OCI-LY1 (cell line): Measurements from ENCODE around the gene MRPL38.

Experiments
- EZH2 ChIP-seq: fragments of 200-600 bp; sonication (generic), shearing (Covaris generic); IDR thresholded peaks from 2 replicates; pipeline ENCODE4 v1.8.0; 2017; ENCODE audit warnings: borderline replicate concordance, mixed run types, mild to moderate bottlenecking, antibody characterized with exemption, low read length, moderate library complexity, mixed read lengths
- TF ChIP-seq, protein P1 (sequence below): fragments of 200-600 bp; sonication (generic), shearing (Covaris generic); IDR thresholded peaks from 2 replicates; pipeline ENCODE4 v1.5.1; 2017; ENCODE audit warnings: mild to moderate bottlenecking, antibody characterized with exemption, low read length, moderate library complexity, mixed read lengths

DNA sequence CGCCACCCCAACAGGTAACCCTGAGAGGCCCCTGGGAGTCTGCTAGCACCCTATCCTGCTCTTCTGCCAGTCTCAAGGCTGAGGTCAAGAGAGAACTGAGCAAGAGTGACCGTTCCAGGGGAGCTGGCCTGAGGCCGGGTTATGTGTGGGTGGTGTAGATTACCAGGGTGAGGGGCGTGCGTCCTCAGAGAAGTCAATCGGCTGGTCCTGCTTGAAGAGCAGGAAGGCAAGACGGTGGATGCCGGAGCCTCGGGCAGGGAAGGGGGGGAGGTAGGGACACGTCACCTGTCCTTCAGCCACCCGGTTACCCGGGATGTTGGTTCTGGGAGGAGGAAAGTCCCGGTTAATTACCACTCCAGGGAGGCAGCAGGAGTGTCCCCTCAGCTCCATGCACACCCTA lies 5.3 kb downstream of the MRPL38 start:
- TF ChIP-seq, protein P1, sequence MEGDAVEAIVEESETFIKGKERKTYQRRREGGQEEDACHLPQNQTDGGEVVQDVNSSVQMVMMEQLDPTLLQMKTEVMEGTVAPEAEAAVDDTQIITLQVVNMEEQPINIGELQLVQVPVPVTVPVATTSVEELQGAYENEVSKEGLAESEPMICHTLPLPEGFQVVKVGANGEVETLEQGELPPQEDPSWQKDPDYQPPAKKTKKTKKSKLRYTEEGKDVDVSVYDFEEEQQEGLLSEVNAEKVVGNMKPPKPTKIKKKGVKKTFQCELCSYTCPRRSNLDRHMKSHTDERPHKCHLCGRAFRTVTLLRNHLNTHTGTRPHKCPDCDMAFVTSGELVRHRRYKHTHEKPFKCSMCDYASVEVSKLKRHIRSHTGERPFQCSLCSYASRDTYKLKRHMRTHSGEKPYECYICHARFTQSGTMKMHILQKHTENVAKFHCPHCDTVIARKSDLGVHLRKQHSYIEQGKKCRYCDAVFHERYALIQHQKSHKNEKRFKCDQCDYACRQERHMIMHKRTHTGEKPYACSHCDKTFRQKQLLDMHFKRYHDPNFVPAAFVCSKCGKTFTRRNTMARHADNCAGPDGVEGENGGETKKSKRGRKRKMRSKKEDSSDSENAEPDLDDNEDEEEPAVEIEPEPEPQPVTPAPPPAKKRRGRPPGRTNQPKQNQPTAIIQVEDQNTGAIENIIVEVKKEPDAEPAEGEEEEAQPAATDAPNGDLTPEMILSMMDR: no peak
- no peak for TF ChIP-seq EZH2
